WTC11 (cell line): ENCODE data around the gene REPS2. TPM values are rescaled to one million over a fixed set of nuclear protein-coding genes. Genes with fewer than 3 reads are reported as not detected.

Source experiments
- ATAC-seq: fragments of 200-7000 bp; cut with Tn5 transposase; 2 replicates; pipeline ENCODE4 v1.10.0; 2021; ENCODE audit warnings: mild to moderate bottlenecking, moderate library complexity
- CTCF ChIA-PET: fragments of 300-600 bp; sonication (Branson Sonifier 250); formaldehyde crosslinking; loops from one replicate; lab custom pipeline; 2021; ENCODE audit warnings: antibody characterized with exemption; lab: Charles Lee
- POLR2A ChIA-PET: fragments of 350-600 bp; sonication (Branson Sonifier 250); formaldehyde crosslinking; loops from one replicate; lab custom pipeline; 2021; ENCODE audit warnings: antibody characterized with exemption; lab: Charles Lee
- DNase-seq: peaks from one replicate; pipeline ENCODE4 v3.0.0; 2021; ENCODE audit warnings: low spot score
- H3K27ac Mint-ChIP-seq: 2 replicates; pipeline ENCODE4 v1.8.0; 2021; ENCODE audit warnings: mixed read lengths
- H3K27me3 Mint-ChIP-seq: 2 replicates; pipeline ENCODE4 v1.8.0; 2021; ENCODE audit warnings: low read depth, mild to moderate bottlenecking, moderate library complexity, mixed read lengths
- H3K36me3 Mint-ChIP-seq: 2 replicates; pipeline ENCODE4 v1.8.0; 2021; ENCODE audit warnings: mixed read lengths
- H3K4me1 Mint-ChIP-seq: 2 replicates; pipeline ENCODE4 v1.8.0; 2022; ENCODE audit warnings: mixed read lengths
- H3K4me3 Mint-ChIP-seq: 2 replicates; pipeline ENCODE4 v1.8.0; 2021; ENCODE audit warnings: mild to moderate bottlenecking, moderate library complexity, mixed read lengths
- H3K9me3 Mint-ChIP-seq: 2 replicates; pipeline ENCODE4 v1.8.0; 2021; ENCODE audit warnings: mixed read lengths
- ARID4B ChIP-seq: sonication (generic); formaldehyde crosslinking; IDR thresholded peaks from 2 replicates; pipeline ENCODE4 v1.8.0; 2023; ENCODE audit warnings: missing genetic modification reagents, mild to moderate bottlenecking, borderline replicate concordance
- MXD4 ChIP-seq: fragments of 250-450 bp; sonication (Bioruptor Pico); IDR thresholded peaks from 2 replicates; pipeline ENCODE4 v1.8.0; 2021; ENCODE audit warnings: mild to moderate bottlenecking, moderate library complexity, borderline replicate concordance
- OVOL2 ChIP-seq: fragments of 250-450 bp; sonication (Bioruptor Pico); IDR thresholded peaks from 2 replicates; pipeline ENCODE4 v1.9.0; 2021; ENCODE audit warnings: mild to moderate bottlenecking, borderline replicate concordance
- RELA ChIP-seq: sonication (generic); formaldehyde crosslinking; IDR thresholded peaks from 2 replicates; pipeline ENCODE4 v1.8.1; 2022; ENCODE audit warnings: missing genetic modification reagents, mild to moderate bottlenecking, borderline replicate concordance
- SMAD3 ChIP-seq: sonication (generic); formaldehyde crosslinking; IDR thresholded peaks from 2 replicates; pipeline ENCODE4 v1.8.0; 2022; ENCODE audit warnings: missing genetic modification reagents, mild to moderate bottlenecking, borderline replicate concordance
- TCF7 ChIP-seq: sonication (generic); formaldehyde crosslinking; IDR thresholded peaks from 2 replicates; pipeline ENCODE4 v1.8.0; 2022; ENCODE audit warnings: mild to moderate bottlenecking, low read depth, missing genetic modification reagents, moderate library complexity
- ZNF121 ChIP-seq: sonication (generic); formaldehyde crosslinking; IDR thresholded peaks from 2 replicates; pipeline ENCODE4 v1.8.0; 2023; ENCODE audit warnings: missing genetic modification reagents
- ZNF396 ChIP-seq: fragments of 250-450 bp; sonication (Bioruptor Pico); IDR thresholded peaks from 2 replicates; pipeline ENCODE4 v1.8.0; 2021; ENCODE audit warnings: mild to moderate bottlenecking, moderate library complexity, borderline replicate concordance
- ZSCAN18 ChIP-seq: fragments of 250-450 bp; sonication (Bioruptor Pico); IDR thresholded peaks from 2 replicates; pipeline ENCODE4 v2.1.2; 2022; ENCODE audit warnings: mild to moderate bottlenecking, moderate library complexity
- total RNA-seq: library from RNA; stranded (reverse); gene quantifications from 3 replicates; pipeline ENCODE4 v1.2.3, GENCODE V29; 2021
- TF ChIP-seq, protein P1 (sequence below): sonication (generic); formaldehyde crosslinking; IDR thresholded peaks from 2 replicates; pipeline ENCODE4 v1.8.1; 2023; ENCODE audit warnings: mild to moderate bottlenecking, missing genetic modification reagents, borderline replicate concordance
- TF ChIP-seq, protein P2 (sequence below): sonication (generic); formaldehyde crosslinking; IDR thresholded peaks from 2 replicates; pipeline ENCODE4 v1.8.0; 2022; ENCODE audit warnings: missing genetic modification reagents
- TF ChIP-seq, protein P3 (sequence below): sonication (generic); formaldehyde crosslinking; IDR thresholded peaks from 2 replicates; pipeline ENCODE4 v1.8.1; 2022; ENCODE audit warnings: missing genetic modification reagents, borderline replicate concordance
- TF ChIP-seq, protein P4 (sequence below): sonication (generic); formaldehyde crosslinking; conservative IDR thresholded peaks from 2 replicates; pipeline ENCODE4 v1.8.1; 2022; ENCODE audit warnings: mild to moderate bottlenecking, missing genetic modification reagents

The REPS2 gene
- total RNA-seq, 1 experiment from 2014 or later: 2.2 TPM

GRCh38 chrX:17036171-17036961, 89.9 kb downstream of the REPS2 start (continued):
- no peak for TF ChIP-seq ARID4B (CRISPR knock-in tag)
- TF ChIP-seq TCF7 (CRISPR knock-in tag): no peak
- no peak for TF ChIP-seq RELA (CRISPR knock-in tag)
- no peak for TF ChIP-seq OVOL2 (CRISPR knock-in tag)
- TF ChIP-seq, protein P1, sequence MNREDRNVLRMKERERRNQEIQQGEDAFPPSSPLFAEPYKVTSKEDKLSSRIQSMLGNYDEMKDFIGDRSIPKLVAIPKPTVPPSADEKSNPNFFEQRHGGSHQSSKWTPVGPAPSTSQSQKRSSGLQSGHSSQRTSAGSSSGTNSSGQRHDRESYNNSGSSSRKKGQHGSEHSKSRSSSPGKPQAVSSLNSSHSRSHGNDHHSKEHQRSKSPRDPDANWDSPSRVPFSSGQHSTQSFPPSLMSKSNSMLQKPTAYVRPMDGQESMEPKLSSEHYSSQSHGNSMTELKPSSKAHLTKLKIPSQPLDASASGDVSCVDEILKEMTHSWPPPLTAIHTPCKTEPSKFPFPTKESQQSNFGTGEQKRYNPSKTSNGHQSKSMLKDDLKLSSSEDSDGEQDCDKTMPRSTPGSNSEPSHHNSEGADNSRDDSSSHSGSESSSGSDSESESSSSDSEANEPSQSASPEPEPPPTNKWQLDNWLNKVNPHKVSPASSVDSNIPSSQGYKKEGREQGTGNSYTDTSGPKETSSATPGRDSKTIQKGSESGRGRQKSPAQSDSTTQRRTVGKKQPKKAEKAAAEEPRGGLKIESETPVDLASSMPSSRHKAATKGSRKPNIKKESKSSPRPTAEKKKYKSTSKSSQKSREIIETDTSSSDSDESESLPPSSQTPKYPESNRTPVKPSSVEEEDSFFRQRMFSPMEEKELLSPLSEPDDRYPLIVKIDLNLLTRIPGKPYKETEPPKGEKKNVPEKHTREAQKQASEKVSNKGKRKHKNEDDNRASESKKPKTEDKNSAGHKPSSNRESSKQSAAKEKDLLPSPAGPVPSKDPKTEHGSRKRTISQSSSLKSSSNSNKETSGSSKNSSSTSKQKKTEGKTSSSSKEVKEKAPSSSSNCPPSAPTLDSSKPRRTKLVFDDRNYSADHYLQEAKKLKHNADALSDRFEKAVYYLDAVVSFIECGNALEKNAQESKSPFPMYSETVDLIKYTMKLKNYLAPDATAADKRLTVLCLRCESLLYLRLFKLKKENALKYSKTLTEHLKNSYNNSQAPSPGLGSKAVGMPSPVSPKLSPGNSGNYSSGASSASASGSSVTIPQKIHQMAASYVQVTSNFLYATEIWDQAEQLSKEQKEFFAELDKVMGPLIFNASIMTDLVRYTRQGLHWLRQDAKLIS (CRISPR knock-in tag): no peak
- no peak for TF ChIP-seq SMAD3 (CRISPR knock-in tag)
- TF ChIP-seq ZSCAN18: no peak

GRCh38 chrX:17038277-17038676, 91.8 kb downstream of the REPS2 start:
- Mint-ChIP-seq H3K27me3 (no peaks in the 10 kb centered on the region), H3K4me1 (no peaks in the 10 kb centered on the region), H3K27ac (no peak overlapping the region), H3K36me3 (no peaks in the 10 kb centered on the region), H3K4me3 (no peak overlapping the region), H3K9me3 (no peaks in the 10 kb centered on the region)
- CTCF ChIA-PET: interaction anchor here (0.9 to 1.4 kb wide), 3 partner anchors 8 to 146 kb away, joined by 3 to 7 read pairs (median 5); no protein-coding TSS in a partner anchor
- ATAC-seq (no peak), DNase-seq (no peak)
- POLR2A ChIA-PET: no interaction called here
- TF ChIP-seq, protein P2, sequence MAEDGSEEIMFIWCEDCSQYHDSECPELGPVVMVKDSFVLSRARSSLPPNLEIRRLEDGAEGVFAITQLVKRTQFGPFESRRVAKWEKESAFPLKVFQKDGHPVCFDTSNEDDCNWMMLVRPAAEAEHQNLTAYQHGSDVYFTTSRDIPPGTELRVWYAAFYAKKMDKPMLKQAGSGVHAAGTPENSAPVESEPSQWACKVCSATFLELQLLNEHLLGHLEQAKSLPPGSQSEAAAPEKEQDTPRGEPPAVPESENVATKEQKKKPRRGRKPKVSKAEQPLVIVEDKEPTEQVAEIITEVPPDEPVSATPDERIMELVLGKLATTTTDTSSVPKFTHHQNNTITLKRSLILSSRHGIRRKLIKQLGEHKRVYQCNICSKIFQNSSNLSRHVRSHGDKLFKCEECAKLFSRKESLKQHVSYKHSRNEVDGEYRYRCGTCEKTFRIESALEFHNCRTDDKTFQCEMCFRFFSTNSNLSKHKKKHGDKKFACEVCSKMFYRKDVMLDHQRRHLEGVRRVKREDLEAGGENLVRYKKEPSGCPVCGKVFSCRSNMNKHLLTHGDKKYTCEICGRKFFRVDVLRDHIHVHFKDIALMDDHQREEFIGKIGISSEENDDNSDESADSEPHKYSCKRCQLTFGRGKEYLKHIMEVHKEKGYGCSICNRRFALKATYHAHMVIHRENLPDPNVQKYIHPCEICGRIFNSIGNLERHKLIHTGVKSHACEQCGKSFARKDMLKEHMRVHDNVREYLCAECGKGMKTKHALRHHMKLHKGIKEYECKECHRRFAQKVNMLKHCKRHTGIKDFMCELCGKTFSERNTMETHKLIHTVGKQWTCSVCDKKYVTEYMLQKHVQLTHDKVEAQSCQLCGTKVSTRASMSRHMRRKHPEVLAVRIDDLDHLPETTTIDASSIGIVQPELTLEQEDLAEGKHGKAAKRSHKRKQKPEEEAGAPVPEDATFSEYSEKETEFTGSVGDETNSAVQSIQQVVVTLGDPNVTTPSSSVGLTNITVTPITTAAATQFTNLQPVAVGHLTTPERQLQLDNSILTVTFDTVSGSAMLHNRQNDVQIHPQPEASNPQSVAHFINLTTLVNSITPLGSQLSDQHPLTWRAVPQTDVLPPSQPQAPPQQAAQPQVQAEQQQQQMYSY: no peak
- TF ChIP-seq, protein P3, sequence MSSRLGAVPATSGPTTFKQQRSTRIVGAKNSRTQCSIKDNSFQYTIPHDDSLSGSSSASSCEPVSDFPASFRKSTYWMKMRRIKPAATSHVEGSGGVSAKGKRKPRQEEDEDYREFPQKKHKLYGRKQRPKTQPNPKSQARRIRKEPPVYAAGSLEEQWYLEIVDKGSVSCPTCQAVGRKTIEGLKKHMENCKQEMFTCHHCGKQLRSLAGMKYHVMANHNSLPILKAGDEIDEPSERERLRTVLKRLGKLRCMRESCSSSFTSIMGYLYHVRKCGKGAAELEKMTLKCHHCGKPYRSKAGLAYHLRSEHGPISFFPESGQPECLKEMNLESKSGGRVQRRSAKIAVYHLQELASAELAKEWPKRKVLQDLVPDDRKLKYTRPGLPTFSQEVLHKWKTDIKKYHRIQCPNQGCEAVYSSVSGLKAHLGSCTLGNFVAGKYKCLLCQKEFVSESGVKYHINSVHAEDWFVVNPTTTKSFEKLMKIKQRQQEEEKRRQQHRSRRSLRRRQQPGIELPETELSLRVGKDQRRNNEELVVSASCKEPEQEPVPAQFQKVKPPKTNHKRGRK (CRISPR knock-in tag): no peak
- TF ChIP-seq, protein P4, sequence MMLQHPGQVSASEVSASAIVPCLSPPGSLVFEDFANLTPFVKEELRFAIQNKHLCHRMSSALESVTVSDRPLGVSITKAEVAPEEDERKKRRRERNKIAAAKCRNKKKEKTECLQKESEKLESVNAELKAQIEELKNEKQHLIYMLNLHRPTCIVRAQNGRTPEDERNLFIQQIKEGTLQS: no peak
- no peak for TF ChIP-seq MXD4 (CRISPR knock-in tag)
- TF ChIP-seq ARID4B (CRISPR knock-in tag): no peak
- TF ChIP-seq ZNF121 (CRISPR knock-in tag): no peak
- no peak for TF ChIP-seq ZNF396
